Measurements from ENCODE around the gene ARHGEF16.

Gene ARHGEF16

DNA sequence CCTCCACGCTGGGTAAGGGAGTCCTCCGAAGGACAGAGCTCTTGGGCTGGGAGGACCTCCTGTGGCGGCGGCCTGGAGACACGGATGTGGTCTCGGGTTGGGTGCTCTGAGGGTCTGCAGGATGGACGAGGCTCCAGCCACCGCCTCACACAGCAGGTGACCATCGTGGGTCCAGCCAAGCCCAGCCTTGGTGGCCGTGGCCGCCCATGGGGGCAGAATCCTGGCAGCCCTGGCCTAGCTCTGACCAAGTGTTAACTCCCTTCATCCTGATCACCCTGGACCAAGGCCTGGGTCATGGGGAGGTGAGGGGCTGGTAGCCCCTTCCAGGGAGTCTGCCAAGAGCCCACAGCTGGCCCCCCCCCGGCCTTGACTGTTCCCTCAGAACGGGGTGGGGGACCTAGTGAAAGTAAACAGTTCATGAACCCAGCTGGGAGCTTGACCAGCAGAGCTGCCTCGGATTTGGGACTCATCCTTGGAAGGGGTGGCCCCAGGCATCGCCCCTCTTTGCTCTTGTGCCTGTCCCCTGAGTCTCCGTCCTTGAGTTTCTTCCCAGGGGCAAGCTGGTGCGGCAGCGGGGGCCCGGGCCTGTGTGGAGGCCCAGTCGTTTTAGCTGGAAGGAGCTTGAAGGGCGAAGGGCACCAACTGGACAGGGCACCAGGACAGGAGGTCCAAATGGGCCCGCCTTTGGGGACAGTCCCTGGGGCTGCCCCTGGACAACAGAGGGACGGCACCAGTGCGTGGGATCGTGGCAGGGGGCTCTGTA is 17.8 kb downstream of the ARHGEF16 start:
- DNase-seq (ENCODE audit: low read depth): no peak
- H3K4me3 ChIP-seq (ENCODE audit: low read depth, low read length): no peak overlapping the region
- TF ChIP-seq, protein P1, sequence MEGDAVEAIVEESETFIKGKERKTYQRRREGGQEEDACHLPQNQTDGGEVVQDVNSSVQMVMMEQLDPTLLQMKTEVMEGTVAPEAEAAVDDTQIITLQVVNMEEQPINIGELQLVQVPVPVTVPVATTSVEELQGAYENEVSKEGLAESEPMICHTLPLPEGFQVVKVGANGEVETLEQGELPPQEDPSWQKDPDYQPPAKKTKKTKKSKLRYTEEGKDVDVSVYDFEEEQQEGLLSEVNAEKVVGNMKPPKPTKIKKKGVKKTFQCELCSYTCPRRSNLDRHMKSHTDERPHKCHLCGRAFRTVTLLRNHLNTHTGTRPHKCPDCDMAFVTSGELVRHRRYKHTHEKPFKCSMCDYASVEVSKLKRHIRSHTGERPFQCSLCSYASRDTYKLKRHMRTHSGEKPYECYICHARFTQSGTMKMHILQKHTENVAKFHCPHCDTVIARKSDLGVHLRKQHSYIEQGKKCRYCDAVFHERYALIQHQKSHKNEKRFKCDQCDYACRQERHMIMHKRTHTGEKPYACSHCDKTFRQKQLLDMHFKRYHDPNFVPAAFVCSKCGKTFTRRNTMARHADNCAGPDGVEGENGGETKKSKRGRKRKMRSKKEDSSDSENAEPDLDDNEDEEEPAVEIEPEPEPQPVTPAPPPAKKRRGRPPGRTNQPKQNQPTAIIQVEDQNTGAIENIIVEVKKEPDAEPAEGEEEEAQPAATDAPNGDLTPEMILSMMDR (IDR thresholded peaks at IDR 0.05; ENCODE audit: insufficient read depth, low read depth, low read length, missing control alignments): no peak

DNA sequence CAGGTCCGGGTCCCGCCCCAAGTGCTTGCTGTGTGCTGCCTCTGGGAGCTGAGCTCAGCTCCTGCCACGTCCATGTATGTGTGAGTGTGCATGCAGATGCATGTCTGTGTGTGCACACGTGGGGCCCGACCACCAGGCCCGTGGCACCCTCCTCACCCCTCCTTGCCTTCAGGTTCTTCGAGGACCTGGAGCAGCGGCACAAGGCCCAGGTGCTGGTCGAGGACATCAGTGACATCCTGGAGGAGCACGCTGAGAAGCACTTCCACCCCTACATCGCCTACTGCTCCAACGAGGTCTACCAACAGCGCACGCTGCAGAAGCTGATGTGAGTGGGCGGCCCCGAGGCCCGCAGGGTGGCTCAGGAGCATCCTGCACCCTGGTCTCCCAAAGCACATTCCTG is 18.4 kb downstream of the ARHGEF16 start:
- TF ChIP-seq, protein P1 (IDR thresholded peaks at IDR 0.05; ENCODE audit: insufficient read depth, low read depth, low read length, missing control alignments): no peak
- no peak for DNase-seq (ENCODE audit: low read depth)
- no peak overlapping the region for H3K4me3 ChIP-seq (ENCODE audit: low read depth, low read length)

- no peak for DNase-seq (ENCODE audit: low read depth)
Observed at GRCh38 chr1:3473381-3473844, 18.9 kb downstream of the ARHGEF16 start.

GRCh38 chr1:3474016-3474415 is 19.6 kb downstream of the ARHGEF16 start:
- no peak overlapping the region for H3K4me3 ChIP-seq (ENCODE audit: low read depth, low read length)
- TF ChIP-seq, protein P1 (IDR thresholded peaks at IDR 0.05; ENCODE audit: insufficient read depth, low read depth, low read length, missing control alignments): no peak
- no peak for DNase-seq (ENCODE audit: low read depth)

More at GRCh38 chr1:3473381-3473844, 18.9 kb downstream of the ARHGEF16 start:
- TF ChIP-seq, protein P1 (IDR thresholded peaks at IDR 0.05; ENCODE audit: insufficient read depth, low read depth, low read length, missing control alignments): no peak
- no peak overlapping the region for H3K4me3 ChIP-seq (ENCODE audit: low read depth, low read length)

- TF ChIP-seq, protein P1 (IDR thresholded peaks at IDR 0.05; ENCODE audit: insufficient read depth, low read depth, low read length, missing control alignments): no peak
Observed at GRCh38 chr1:3474421-3474820, 20.0 kb downstream of the ARHGEF16 start.

GRCh38 chr1:3475839-3476573 is 21.5 kb downstream of the ARHGEF16 start:
- H3K4me3 ChIP-seq (ENCODE audit: low read depth, low read length): no peak overlapping the region
- DNase-seq (ENCODE audit: low read depth): no peak
- TF ChIP-seq, protein P1 (IDR thresholded peaks at IDR 0.05; ENCODE audit: insufficient read depth, low read depth, low read length, missing control alignments): no peak

More at GRCh38 chr1:3474421-3474820, 20.0 kb downstream of the ARHGEF16 start:
- no peak overlapping the region for H3K4me3 ChIP-seq (ENCODE audit: low read depth, low read length)
- no peak for DNase-seq (ENCODE audit: low read depth)
